Amniotic epithelial cell (primary cell): ENCODE measurements around the gene CARMIL1.
A peak's percentile ranks its signal among the peaks of the same experiment; 100 is the strongest.

ENCODE experiments used
- DNase-seq: peaks from one replicate; pipeline ENCODE4 v3.0.0-alpha.2; 2010; ENCODE audit warnings: low read depth

CARMIL1 gene

DNA sequence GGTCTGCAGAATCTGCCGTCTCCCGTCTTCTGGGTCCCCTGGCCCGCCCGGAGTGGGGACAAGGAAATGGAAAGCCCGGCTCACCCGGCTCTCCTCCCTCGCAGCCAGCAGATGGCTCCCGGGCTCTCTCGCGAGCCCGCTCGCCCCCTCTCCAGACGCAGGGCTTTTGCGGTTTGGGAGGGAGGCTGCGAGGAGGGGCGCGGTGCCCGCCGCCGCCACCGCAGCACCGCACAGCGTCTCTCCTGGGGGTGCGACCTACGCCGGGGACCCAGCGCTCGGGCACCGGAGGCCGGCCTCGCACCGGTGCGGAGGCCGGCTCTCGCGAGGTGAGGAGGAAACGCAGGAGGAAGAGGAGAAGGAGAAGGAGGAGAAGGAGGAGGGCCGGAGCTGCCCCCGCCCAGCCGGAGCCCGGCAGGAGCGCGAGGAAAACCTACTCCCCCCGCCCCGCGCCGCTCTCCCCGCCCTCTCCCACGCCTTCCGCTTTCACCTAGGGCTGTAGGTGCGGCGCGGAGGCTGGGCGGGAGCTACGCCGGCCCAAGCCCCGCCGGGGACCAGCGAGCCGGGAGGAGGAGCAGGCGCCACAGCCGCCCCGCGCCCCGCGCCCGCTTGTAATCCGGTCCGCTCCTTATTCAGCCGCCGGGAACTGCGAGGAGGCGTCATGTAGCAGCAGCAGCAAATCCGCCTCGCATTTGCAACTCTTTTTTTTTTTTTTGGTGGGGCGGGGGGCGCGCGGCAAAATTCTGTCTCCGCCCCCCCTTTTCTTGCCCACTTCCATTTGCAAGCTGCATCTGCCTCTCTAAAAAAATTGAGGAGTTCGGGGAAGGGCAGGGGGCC is at the start of gene CARMIL1:
Gene CARMIL1 (plus strand): TSS at position 461 of the 834 bp plus-strand sequence. CDS start 422 bp downstream, outside the sequence.
- DNase-seq: peak; percentile 57

DNA sequence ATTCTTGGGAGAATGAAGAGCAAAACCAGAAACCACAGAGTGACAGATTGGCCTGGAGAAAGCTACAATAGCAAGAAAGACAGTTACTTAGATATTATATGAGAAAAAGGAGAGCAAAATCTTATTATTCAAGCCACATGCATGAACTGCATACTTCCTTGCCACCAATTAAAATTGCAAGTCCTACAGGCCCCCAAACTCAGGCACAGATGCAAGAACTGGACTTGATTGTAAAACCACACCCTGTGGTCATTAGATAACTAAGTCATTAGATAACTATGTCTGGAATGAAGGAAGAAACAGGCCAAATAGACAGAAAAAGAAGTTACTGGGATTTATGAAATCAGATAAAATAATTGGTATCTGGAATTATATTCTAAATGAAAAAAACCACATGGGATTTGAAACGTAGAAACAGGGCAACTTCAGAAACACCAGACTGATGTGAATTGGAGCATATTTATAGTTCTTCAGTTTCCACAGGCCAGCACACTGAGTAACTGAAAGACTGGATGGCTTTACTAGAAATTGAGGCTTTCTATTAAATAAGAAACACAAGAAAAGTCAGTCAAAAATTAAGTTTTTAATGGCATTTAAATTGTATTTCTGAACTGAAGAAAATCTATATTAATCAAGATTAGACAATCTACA is 49.4 kb upstream of the CARMIL1 start:
- DNase-seq: peak; percentile 83

DNA sequence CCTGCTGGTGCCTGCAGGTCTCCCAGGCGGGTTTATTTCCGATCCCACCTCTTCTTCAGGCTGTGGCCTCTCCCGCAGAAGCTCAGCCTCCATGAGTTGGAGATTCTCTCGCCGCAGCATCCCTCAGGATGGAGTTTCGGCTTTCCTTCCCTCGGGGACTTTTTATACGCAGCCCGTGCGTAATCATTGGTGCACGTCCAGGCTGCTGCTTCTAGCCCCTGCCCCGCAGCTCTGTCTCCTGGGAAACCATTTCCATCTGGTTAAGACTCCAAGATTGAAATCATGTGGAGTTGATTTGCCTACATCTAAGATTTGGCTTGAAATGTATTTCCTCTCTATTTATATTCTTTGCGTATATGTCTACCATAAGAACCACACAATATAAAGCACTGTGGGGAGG is 46.7 kb upstream of the CARMIL1 start:
- DNase-seq: no peak

- DNase-seq: no peak
These were observed 45.9 kb upstream of the CARMIL1 start for GRCh38 chr6:25233226-25233625.

- no peak for DNase-seq
These were observed 41.6 kb upstream of the CARMIL1 start for GRCh38 chr6:25237579-25237978.

DNA sequence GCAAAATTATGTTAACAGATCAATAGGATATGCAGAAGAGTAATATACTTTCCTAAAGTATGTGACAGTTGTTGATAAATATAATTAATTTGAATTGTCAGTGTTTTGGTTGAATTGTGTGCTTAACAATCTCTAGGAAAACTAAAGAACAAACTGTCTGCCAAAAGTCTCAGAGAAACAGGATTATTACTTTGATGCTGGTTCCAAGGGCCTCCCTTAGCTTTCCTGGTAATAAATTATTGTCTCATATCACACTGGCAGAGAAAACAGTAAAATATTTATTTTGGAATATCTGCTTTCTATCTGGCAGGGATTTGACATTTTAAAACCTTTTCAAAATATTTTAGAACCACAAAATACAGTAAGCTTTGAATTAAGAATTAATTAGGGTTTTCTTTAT is 40.1 kb upstream of the CARMIL1 start:
- DNase-seq: peak; percentile 16

DNA sequence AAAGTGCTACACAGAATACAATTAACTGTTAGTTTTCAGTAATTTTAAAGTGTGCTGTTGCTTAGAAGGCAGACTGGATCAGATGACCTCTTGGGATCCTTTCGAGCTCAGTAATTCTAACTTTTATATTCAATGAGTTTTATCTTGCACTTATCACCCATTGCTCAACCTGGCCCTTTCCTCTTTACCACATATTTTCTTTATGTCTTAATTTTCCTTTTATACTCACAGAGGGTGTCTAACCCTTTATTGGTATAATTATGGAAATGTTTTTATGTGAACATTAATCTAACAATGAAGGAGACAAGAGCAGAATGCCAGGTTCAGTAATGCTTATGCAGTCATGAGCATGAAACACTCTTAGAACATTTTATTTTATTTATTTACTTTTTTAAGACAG is 39.7 kb upstream of the CARMIL1 start:
- peak; percentile 17 for DNase-seq

- no peak for DNase-seq
These were observed 36.6 kb upstream of the CARMIL1 start for GRCh38 chr6:25242567-25242966.

GRCh38 chr6:25244865-25245264 is 34.3 kb upstream of the CARMIL1 start:
- no peak for DNase-seq

DNA sequence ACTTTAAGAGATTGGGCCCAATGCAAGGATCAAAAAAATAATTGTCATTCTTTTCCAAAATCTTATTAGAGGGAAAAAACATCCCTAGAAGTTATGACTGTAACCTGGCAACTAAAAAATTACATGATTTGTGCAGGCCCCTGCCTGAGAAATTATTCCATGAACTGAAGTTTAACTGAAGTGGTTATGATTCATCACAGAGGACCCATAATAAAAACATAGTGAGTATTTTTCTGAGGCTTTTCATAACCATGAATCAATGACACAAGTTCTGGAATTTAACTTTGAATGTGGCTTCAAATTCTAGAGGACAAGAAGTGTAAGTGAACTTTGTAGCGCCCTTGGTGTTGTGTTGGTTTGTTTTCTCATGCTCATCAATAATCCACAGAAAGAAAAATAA is 31.1 kb upstream of the CARMIL1 start:
- DNase-seq: peak; percentile 35

GRCh38 chr6:25249133-25249532 is 30.0 kb upstream of the CARMIL1 start:
- no peak for DNase-seq

GRCh38 chr6:25250878-25251277 is 28.3 kb upstream of the CARMIL1 start:
- peak; percentile 26 for DNase-seq

- DNase-seq: no peak
These were observed 27.7 kb upstream of the CARMIL1 start for GRCh38 chr6:25251426-25251825.

- no peak for DNase-seq
These were observed 25.8 kb upstream of the CARMIL1 start for GRCh38 chr6:25253351-25253750.

DNA sequence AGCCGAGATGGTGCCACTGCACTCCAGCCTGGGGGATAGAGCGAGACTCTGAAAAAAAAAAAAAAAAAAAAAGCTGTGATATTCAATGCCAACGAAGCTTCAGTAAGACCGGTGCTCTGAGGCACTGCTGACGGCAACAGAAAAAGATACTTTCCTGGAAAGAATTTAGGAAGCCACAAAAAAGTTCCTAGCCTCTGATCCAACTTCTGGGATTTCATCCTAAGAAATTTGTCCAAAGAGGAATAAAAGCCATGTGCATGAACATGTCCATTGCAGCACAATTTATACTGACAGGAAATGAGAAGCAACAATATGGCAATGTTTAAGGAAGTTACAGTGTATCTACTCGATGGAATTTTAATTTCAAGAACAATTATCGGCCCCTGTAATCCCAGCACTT is 24.5 kb upstream of the CARMIL1 start:
- no peak for DNase-seq

DNA sequence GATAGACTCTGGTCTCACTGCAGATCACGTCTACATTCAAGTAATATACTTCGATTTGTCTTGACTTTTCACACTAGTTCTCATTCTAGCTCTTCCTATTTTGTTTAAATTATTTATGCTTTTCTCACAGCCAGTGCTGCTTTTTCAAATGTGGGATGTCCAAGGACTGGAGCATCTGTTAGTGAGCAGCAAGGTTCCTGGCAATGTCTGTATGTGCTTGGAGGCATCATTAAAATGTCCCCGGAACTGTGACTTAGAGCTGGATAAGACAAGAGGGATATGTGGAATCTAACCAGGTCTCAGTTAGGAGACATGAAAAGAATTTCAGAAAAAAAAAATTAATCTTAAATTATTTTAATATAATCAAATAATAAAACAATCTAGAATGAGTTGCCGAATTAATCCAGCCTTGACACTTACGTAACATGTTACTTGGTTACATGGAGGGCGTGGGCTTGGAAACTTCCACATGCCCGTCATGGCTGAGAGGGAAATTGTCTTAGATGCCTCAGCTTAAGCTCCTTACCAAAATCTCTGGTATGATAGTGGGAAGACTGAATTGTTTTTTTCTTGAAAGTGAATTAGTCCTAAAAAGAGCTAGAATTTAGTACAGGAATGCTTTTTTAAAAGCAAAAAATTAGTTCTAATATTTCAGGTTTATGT is 21.4 kb upstream of the CARMIL1 start:
- DNase-seq: no peak

- DNase-seq: no peak
These were observed 19.4 kb upstream of the CARMIL1 start for GRCh38 chr6:25259756-25260155.

DNA sequence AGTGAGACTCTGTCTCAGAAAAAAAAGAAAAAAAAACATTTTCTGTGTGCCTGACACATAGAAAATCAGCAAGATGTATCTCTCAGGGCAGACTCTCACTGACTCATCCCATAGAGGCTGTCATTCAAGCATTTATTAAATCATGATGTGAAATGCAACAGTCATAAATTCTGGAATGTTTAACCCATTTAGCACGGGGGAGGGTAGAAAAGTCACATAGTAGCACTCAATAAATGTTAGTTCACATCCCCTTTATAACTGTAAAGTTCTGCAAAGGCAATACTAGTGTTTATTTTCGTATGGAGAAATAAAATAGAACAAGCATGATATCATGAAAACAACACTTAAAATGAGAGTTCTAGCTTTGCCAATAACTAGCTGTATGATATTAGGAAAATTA is 15.5 kb upstream of the CARMIL1 start:
- DNase-seq: peak; percentile 71

DNA sequence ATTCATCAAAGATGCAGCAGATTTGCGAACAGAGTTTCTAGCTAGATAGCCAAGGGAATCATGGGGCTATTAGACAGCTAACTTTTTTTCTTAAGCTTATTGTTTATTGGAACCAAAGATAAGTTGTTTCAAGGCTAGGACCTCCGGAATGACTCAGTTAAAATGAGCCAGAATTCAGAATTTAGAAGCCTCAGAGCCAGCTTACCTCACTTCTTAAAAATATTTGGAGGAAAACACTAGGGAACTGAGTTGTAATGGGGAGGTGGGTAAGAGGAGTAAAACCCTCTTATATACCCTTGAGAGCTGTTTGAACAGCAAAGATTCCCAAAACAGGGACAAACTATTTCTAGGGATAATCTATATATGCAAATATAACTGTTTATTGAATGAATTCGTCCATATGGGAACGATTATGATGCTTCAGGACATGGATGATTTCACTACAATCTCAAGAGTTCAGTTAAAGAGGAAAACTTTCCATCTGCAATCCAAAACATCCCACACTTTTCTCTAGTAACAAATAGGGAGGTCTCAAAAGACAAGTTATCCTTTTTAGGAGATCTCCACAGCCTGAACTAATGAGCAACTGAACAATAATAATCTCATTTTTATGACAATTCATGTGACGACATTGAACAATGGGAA is 12.6 kb upstream of the CARMIL1 start:
- no peak for DNase-seq

GRCh38 chr6:25267662-25268061 is 11.5 kb upstream of the CARMIL1 start:
- no peak for DNase-seq

- no peak for DNase-seq
These were observed 8.6 kb upstream of the CARMIL1 start for GRCh38 chr6:25270559-25270958.

- no peak for DNase-seq
These were observed 3.7 kb upstream of the CARMIL1 start for GRCh38 chr6:25275436-25275835.

DNA sequence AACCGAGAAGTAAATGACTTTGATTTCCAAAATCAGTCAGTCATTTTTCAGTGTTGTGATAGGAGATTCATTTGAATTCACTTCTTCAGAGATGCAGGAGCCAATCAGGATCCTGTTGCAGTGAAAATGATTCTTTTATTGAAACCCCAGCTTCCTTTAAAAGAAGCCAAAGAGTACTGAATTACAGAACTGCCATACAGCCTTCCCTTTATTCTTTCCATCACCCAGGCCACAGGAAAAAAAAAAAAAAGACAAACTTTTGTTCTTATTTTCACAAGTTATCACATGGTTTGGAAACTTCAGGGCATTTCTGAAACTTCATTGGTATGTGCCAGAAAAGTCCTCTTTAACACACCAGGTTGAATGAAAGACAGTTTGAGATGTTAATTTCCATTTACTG is 1.8 kb upstream of the CARMIL1 start:
- no peak for DNase-seq
